H1 (cell line): Measurements from ENCODE around the gene MIDN. TPM values are rescaled to one million over a fixed set of nuclear protein-coding genes. Genes with fewer than 3 reads are reported as not detected.

Experiments
- CTCF ChIA-PET: fragments of 300-600 bp; sonication (Branson Sonifier 250); formaldehyde crosslinking; loops from one replicate; lab custom pipeline; 2021; ENCODE audit not compliant: partially characterized antibody; lab: Charles Lee
- POLR2A ChIA-PET: fragments of 300-600 bp; sonication (Branson Sonifier 250); formaldehyde crosslinking; loops from one replicate; lab custom pipeline; 2021; ENCODE audit warnings: inconsistent platforms; ENCODE audit not compliant: partially characterized antibody; lab: Charles Lee
- DNase-seq, 2 experiments: peaks; one replicate each; pipeline versions ENCODE4 v3.0.0 to v3.0.0-alpha.2; 2010 to 2022; ENCODE audit warnings: low spot score in 2 of 2, low read depth in 1 of 2, mixed read lengths in 1 of 2
- FAIRE-seq: peaks from 2 replicates; lab custom pipeline; 2011; peaks lifted over from hg19 to GRCh38; lab: Jason Lieb, UNC
- H2AFZ ChIP-seq: 2 replicates; pipeline ENCODE4 v1.8.1; 2012; ENCODE audit warnings: low read length, inconsistent platforms
- H2AK5ac ChIP-seq: 2 replicates; pipeline ENCODE4 v1.6.1; 2013; ENCODE audit warnings: low read depth, low read length
- H2BK120ac ChIP-seq: replicated peaks from 2 replicates; pipeline ENCODE3; 2013; ENCODE audit warnings: low read depth, low read length, inconsistent platforms
- H2BK12ac ChIP-seq: 2 replicates; pipeline ENCODE4 v1.6.1; 2013; ENCODE audit warnings: low read depth, low read length
- H2BK15ac ChIP-seq: 2 replicates; pipeline ENCODE4 v1.6.1; 2013; ENCODE audit warnings: low read length
- H2BK20ac ChIP-seq: 2 replicates; pipeline ENCODE4 v1.6.1; 2013; ENCODE audit warnings: low read length
- H2BK5ac ChIP-seq: 2 replicates; pipeline ENCODE4 v1.6.1; 2013; ENCODE audit warnings: low read depth, low read length
- H3K14ac ChIP-seq: 2 replicates; pipeline ENCODE4 v1.6.1; 2013; ENCODE audit warnings: inconsistent platforms; ENCODE audit not compliant: insufficient read length
- H3K18ac ChIP-seq: 2 replicates; pipeline ENCODE4 v1.6.1; 2013; ENCODE audit warnings: low read length; ENCODE audit errors: extremely low read depth
- H3K23ac ChIP-seq: 2 replicates; pipeline ENCODE4 v1.6.1; 2013; ENCODE audit warnings: inconsistent platforms; ENCODE audit not compliant: insufficient read length
- H3K23me2 ChIP-seq: 2 replicates; pipeline ENCODE4 v1.6.1; 2013; ENCODE audit warnings: low read depth, low read length
- H3K27ac ChIP-seq: 2 replicates; pipeline ENCODE4 v1.6.1; 2011; ENCODE audit warnings: low read depth, low read length, inconsistent platforms
- H3K27me3 ChIP-seq, 4 experiments: replicated peaks in 1 of 4; 1 replicate in 1 of 4; 2 replicates in 3 of 4; pipeline versions ENCODE4 v1.6.1 to v1.8.1; 2011 to 2013; ENCODE audit warnings: low read length in 3 of 4, mild to moderate bottlenecking in 3 of 4, inconsistent platforms in 2 of 4, mixed read lengths in 2 of 4, moderate library complexity in 1 of 4; ENCODE audit not compliant: control insufficient read depth in 3 of 4, insufficient read depth in 3 of 4; ENCODE audit errors: extremely low read depth in 1 of 4
- H3K36me3 ChIP-seq, 4 experiments: 2 replicates each; pipeline versions ENCODE4 v1.6.1 to v1.8.1; 2011 to 2013; ENCODE audit warnings: mild to moderate bottlenecking in 4 of 4, low read length in 3 of 4, moderate library complexity in 2 of 4, control low read depth in 1 of 4, inconsistent platforms in 1 of 4; ENCODE audit not compliant: insufficient read depth in 4 of 4, control insufficient read depth in 2 of 4
- H3K4ac ChIP-seq: replicated peaks from 2 replicates; pipeline ENCODE3; 2013; ENCODE audit warnings: low read length, low read depth, mixed read lengths, inconsistent platforms; ENCODE audit not compliant: insufficient read length
- H3K4me1 ChIP-seq, 4 experiments: replicated peaks in 1 of 4; 1 replicate in 1 of 4; 2 replicates in 3 of 4; pipeline versions ENCODE4 v1.6.1 to v1.8.1; 2011 to 2013; ENCODE audit warnings: low read length in 3 of 4, inconsistent platforms in 2 of 4, mixed read lengths in 1 of 4; ENCODE audit not compliant: insufficient read depth in 4 of 4, control insufficient read depth in 3 of 4
- H3K4me2 ChIP-seq, 2 experiments: 2 replicates each; pipeline versions ENCODE4 v1.6.1 to v1.8.1; 2011 to 2013; ENCODE audit warnings: low read depth in 2 of 2, low read length in 2 of 2, control low read depth in 1 of 2, inconsistent platforms in 1 of 2, mild to moderate bottlenecking in 1 of 2; ENCODE audit not compliant: insufficient read depth in 1 of 2
- H3K4me3 ChIP-seq, 4 experiments: fragments of 200-600, 300-600 bp in 1 of 4; sonication (generic), shearing (Covaris generic), sonication (Bioruptor Twin) in 1 of 4; 2 replicates each; pipeline versions ENCODE4 v1.5.1 to v1.8.1; 2011 to 2016; ENCODE audit warnings: low read length in 4 of 4, low read depth in 3 of 4, control low read depth in 2 of 4, inconsistent platforms in 2 of 4, mild to moderate bottlenecking in 2 of 4, mixed read lengths in 1 of 4, moderate library complexity in 1 of 4; ENCODE audit not compliant: insufficient read depth in 2 of 4; ENCODE audit errors: extremely low read depth in 1 of 4
- H3K56ac ChIP-seq: replicated peaks from 2 replicates; pipeline ENCODE3; 2013; ENCODE audit warnings: low read depth, mild to moderate bottlenecking, mixed read lengths, low read length, inconsistent platforms; ENCODE audit not compliant: insufficient read length
- H3K79me1 ChIP-seq: 2 replicates; pipeline ENCODE4 v1.6.1; 2013; ENCODE audit warnings: low read depth, low read length, control low read depth
- H3K79me2 ChIP-seq, 2 experiments: 2 replicates each; pipeline versions ENCODE4 v1.6.1 to v1.8.1; 2012 to 2013; ENCODE audit warnings: low read length in 2 of 2, mild to moderate bottlenecking in 2 of 2, inconsistent platforms in 1 of 2; ENCODE audit not compliant: insufficient read depth in 2 of 2, control insufficient read depth in 1 of 2
- H3K9ac ChIP-seq, 4 experiments: replicated peaks in 1 of 4; 1 replicate in 1 of 4; 2 replicates in 3 of 4; pipeline versions ENCODE4 v1.6.1 to v1.8.1; 2011 to 2013; ENCODE audit warnings: low read depth in 3 of 4, low read length in 3 of 4, control low read depth in 2 of 4, mild to moderate bottlenecking in 2 of 4, moderate library complexity in 2 of 4, inconsistent platforms in 1 of 4; ENCODE audit errors: extremely low read depth in 1 of 4
- H3K9me3 ChIP-seq, 2 experiments: 2 replicates each; pipeline versions ENCODE4 v1.6.1 to v1.8.1; 2012 to 2013; ENCODE audit warnings: mild to moderate bottlenecking in 2 of 2, moderate library complexity in 2 of 2, control low read depth in 1 of 2, inconsistent platforms in 1 of 2, low read depth in 1 of 2, low read length in 1 of 2, mixed read lengths in 1 of 2; ENCODE audit not compliant: insufficient read depth in 2 of 2
- H4K20me1 ChIP-seq, 2 experiments: replicated peaks in 1 of 2; 2 replicates each; pipeline versions ENCODE3 to v1.8.1; 2011 to 2013; ENCODE audit warnings: inconsistent platforms in 2 of 2, low read length in 2 of 2, mild to moderate bottlenecking in 1 of 2; ENCODE audit not compliant: insufficient read depth in 2 of 2, control insufficient read depth in 1 of 2
- H4K5ac ChIP-seq: 2 replicates; pipeline ENCODE4 v1.6.1; 2013; ENCODE audit warnings: low read length, low read depth, mixed read lengths, inconsistent platforms; ENCODE audit not compliant: insufficient read length
- H4K8ac ChIP-seq: 2 replicates; pipeline ENCODE4 v1.8.0; 2013; ENCODE audit warnings: mild to moderate bottlenecking, moderate library complexity, low read length, inconsistent platforms; ENCODE audit not compliant: insufficient read depth; ENCODE audit errors: extremely low read depth
- H4K91ac ChIP-seq: replicated peaks from 2 replicates; pipeline ENCODE3; 2013; ENCODE audit warnings: low read length, mixed read lengths, inconsistent platforms; ENCODE audit not compliant: insufficient read length
- CHD2 ChIP-seq: IDR thresholded peaks from 2 replicates; pipeline ENCODE4 v1.6.1; 2012; ENCODE audit warnings: low read length, improper control_type of control experiment
- WGBS, 2 experiments: shearing (Covaris generic) in 1 of 2; methylation state at CpG; one replicate each; pipeline versions ENCODE4 v1.1.6 to v1.1.7; 2013 to 2015; ENCODE audit warnings: low lambda C conversion rate in 2 of 2, mixed read lengths in 2 of 2, inconsistent platforms in 1 of 2, low coverage in 1 of 2, missing lambda C conversion rate in 1 of 2; ENCODE audit not compliant: insufficient replicate concordance in 2 of 2, insufficient coverage in 1 of 2, insufficient read length in 1 of 2; ENCODE audit errors: extremely low coverage in 1 of 2, missing lambda C conversion rate in 1 of 2; 5-methylcytosine and 5-hydroxymethylcytosine counted together
- polyA plus RNA-seq, 7 experiments: library from polyadenylated mRNA; depleted of rRNA in 3 of 7; stranded (reverse) in 5 of 7; unstranded in 2 of 7; fragments of >200 nt in 5 of 7; fragments of 200-250 nt in 2 of 7; gene quantifications; 1 replicate in 5 of 7; 2 replicates in 1 of 7; 4 replicates in 1 of 7; pipeline versions ENCODE4 v1.2.1 to v1.2.3, GENCODE V29; 2011 to 2013; ENCODE audit warnings: missing spikeins in 2 of 7, mixed read lengths in 2 of 7
- total RNA-seq: library from RNA; stranded (reverse); fragmentation: NEBNext Ultra II Directional; extraction: Animal tissue kit (Norgen Biotek cat#: 25700); gene quantifications from 2 replicates; pipeline ENCODE4 v1.2.1, GENCODE V29; 2021

The MIDN gene
- total and polyA plus RNA-seq, 2 of the 8 experiments (the other 6 are each of a cell fraction or from before 2014, with no cell fraction given): 39.8 to 159 TPM

DNA sequence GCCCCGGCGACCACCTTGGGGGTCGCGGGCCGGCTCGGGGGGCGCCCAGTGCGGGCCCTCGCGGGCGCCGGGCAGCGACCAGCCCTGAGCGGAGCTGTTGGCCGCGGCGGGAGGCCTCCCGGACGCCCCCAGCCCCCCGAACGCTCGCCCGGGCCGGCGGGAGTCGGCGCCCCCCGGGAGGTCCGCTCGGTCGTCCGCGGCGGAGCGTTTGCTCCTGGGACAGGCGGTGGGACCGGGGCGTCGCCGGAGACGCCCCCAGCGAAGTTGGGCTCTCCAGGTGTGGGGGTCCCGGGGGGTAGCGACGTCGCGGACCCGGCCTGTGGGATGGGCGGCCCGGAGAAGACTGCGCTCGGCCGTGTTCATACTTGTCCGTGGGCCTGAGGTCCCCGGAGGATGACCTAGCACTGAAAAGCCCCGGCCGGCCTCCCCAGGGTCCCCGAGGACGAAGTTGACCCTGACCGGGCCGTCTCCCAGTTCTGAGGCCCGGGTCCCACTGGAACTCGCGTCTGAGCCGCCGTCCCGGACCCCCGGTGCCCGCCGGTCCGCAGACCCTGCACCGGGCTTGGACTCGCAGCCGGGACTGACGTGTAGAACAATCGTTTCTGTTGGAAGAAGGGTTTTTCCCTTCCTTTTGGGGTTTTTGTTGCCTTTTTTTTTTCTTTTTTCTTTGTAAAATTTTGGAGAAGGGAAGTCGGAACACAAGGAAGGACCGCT is 42.1 kb upstream of the MIDN start:
- 3% methylated on average over 56 of the region's 78 CpGs; no CpG with 5 or more reads in 1 of the 2 experiments for WGBS, 2 experiments
- Histone ChIP-seq H3K23me2 (peaks cover 14% of the 10 kb centered on the region), H3K27ac (no peak overlapping the region; the same call in 1 of the 2 replicates), H3K23ac (no peak overlapping the region), H3K4me3 (peak overlapping the region; percentile 66 to 86 (median 76)), H4K5ac (no peak overlapping the region), H2AFZ (no peak overlapping the region), H3K4me1 (peaks cover 0 to 18% (median 14%) of the 10 kb centered on the region in 4 experiments; a peak in 6 of 7 replicates), H4K8ac (no peak overlapping the region), H4K91ac (no peak overlapping the region), H3K36me3 (peaks cover 0 to 5% (median 0%) of the 10 kb centered on the region in 4 experiments; a peak in 2 of 8 replicates), H2BK15ac (no peak overlapping the region), H3K79me2 (peaks cover 14 to 51% of the 10 kb centered on the region in 2 experiments; a peak in 3 of 4 replicates), H2BK12ac (no peak overlapping the region), H3K56ac (no peak overlapping the region), H4K20me1 (peaks cover 12 to 15% of the 10 kb centered on the region in 2 experiments), H2AK5ac (no peak overlapping the region), H3K79me1 (peaks cover 16% of the 10 kb centered on the region), H3K4ac (no peak overlapping the region), H2BK120ac (no peak overlapping the region), H3K9ac (peak overlapping the region; percentile 36 to 95 (median 63); a peak in 4 of 7 replicates), H2BK20ac (no peak overlapping the region), H3K14ac (no peak overlapping the region), H3K9me3 (no peaks in the 10 kb centered on the region), H2BK5ac (no peak overlapping the region), H3K4me2 (peak overlapping the region; percentile 93 to 100), H3K27me3 (no peaks in the 10 kb centered on the region), H3K18ac (no peak overlapping the region)
- no peak for FAIRE-seq
- POLR2A ChIA-PET: interaction anchor here (0.8 to 1.3 kb wide), 4 partner anchors 16 to 180 kb away, joined by 3 to 4 read pairs (median 3); partner anchors contain the start of gene CNN2
- DNase-seq: no peak
- no peak for TF ChIP-seq CHD2
- CTCF ChIA-PET: interaction anchor here (0.6 kb wide), 2 partner anchors 346 to 813 kb away, joined by 3 to 4 read pairs; no protein-coding TSS in a partner anchor
